ENCODE data around the gene ANKRD44. TPM values are rescaled to one million over a fixed set of nuclear protein-coding genes. Genes with fewer than 3 reads are reported as not detected.
"Not testable (repeated sequence)": the region's sequence is repeated elsewhere in the genome, so short reads cannot be mapped to it uniquely, and the experiment has no call there.

The ANKRD44 gene
- total RNA-seq, 1 experiment from 2014 or later: 16.2 TPM

DNA sequence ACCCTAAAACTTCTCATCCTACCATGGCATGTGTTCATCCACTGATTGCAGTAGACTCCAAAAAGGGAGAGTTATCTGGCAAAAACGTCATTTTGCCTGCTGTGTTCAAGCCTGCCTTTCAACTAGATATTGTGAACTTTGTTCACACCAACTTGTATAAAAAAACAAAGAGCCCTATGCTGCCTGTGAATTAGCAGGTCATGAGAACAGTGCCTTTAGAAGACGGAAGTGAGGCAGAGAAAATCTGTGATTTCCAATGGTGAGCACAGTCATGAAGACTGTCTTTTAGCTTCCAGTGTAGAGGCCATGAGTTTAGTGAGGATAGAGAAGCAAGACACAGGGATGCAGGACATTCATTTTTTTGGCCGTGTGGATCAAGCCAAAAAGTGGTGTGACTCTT is 280.5 kb downstream of the ANKRD44 start:
- DNase-seq (ENCODE audit: low spot score): no peak

DNA sequence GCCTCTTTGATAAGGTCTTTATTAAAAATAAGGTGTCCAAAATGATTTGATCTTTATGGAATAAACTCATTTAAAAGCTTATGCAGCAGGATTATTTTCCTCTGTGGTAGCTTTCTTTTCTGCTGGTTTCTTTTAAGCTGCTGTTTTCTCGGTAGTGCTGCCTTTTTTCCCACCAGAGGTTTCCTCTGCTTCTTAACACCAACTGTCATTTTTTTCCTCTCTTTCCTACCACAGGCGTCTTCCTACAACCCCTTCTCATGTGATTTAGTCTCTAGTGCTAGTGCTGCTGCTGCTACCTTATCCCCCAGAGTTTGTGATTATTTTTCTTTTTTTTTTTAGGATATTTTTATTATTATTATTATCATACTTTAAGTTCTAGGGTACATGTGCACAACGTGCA is 281.9 kb downstream of the ANKRD44 start:
- DNase-seq (ENCODE audit: low spot score): no peak

DNA sequence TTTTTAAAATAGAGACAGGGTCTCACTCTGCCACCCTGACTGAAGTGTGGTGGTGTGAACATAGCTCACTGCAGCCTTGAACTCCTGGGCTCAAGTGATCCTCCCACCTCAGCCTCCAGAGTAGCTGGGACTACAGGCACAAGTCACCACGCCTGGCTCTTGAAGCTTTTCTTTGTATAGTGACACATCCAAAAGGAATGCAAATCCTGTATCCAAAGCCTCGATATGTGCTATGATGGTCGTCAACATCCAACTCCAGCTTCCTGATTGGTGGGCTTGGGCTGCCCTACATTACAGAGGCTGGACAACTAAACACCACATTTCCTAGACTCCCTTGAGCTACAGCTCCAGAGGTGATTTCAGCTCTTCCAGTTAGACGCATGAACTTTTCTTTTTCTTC is 282.4 kb downstream of the ANKRD44 start:
- DNase-seq (ENCODE audit: low spot score): peak; percentile 96

DNA sequence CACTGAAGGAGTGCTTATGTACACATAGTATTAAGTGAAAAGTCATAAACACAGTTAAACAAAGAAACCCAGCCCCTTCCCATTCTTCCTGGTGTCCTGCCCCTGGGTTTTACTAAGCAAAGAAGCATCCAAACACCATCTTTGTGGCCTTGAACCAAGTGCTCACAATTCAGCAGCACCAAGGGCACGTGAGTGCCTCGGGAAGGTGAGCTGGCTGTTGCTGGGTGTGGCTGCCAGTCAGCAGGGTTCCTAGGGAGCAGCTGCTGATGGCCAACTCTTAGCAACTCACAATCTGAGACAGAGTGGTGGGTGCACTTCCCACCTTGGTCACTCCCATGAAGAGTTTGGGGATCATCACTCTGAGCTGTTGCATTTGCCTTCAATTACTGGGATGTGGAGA is 286.4 kb downstream of the ANKRD44 start:
- DNase-seq (ENCODE audit: low spot score): peak; percentile 38

DNA sequence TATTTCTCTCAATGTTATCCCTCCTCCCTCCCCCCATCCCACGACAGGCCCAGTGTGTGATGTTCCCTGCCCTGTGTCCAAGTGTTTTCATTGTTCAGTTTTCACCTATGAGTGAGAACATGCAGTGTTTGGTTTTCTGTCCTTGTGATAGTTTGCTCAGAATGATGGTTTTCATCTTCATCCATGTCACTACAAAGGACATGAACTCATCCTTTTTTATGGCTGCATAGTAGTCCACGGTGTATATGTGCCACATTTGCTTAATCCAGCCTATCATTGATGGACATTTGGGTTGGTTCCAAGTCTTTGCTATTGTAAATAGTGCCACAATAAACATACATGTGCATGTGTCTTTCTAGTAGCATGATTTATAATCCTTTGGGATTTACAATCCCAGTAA is 289.7 kb downstream of the ANKRD44 start:
- DNase-seq (ENCODE audit: low spot score): not testable (repeated sequence)

DNA sequence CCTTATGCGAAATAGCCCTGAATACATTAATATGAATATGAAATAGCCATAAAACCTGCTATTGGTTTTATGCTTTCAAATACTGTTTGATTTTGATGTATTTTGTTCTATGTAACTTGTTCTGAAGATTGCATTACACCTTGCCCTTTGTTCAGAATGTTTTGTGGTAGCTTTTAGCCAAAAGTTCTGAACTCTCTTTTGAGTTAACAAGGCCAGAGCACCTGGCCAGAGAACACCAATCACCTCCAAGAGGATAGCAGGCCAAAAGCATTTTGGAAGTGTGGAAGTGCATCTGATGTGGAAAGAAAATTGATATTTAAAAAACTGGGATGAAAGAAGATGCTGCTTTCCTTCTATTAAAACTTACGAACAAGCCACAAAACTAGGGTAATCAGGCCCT is 297.5 kb downstream of the ANKRD44 start:
- no peak for DNase-seq (ENCODE audit: low spot score)

DNA sequence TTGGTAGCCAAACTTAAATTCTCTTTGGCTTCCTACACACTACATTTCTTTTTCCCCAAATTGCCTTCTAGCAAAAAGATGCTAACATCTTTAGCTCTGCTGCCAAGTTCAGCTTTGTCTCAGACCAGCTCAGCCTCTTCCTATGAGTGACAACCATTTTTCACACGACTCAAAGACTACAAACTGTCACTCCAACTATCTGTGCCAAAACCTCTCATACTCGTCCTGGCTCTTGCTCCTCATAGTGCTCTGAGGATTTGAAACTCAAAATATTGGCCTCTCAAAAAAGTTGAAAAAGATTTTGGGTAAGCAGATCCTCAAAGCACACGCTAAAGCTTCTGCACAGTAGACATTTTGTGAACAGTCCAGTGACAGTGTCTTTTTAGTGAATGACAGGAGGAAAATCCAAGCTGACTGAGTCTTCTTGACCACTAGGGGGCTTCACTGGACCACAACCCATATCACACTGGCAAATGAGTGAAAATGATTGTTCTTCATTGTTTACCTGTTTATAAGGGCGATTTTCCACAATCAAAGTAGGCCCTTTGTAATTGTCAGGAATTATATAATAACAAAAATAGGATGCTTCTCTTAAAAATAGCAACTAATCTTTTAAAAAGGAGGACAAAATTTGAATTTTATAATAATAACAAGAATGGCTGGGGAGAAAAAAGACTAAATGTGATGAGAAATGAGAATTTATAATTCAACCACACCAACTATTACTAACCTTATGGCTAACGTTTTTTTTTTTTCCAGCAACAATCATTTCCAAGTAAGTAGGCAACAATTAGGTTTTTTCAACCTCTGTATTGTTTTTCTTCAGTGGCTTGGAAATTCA is 298.6 kb downstream of the ANKRD44 start:
- peak; percentile 61 for DNase-seq (ENCODE audit: low spot score)

DNA sequence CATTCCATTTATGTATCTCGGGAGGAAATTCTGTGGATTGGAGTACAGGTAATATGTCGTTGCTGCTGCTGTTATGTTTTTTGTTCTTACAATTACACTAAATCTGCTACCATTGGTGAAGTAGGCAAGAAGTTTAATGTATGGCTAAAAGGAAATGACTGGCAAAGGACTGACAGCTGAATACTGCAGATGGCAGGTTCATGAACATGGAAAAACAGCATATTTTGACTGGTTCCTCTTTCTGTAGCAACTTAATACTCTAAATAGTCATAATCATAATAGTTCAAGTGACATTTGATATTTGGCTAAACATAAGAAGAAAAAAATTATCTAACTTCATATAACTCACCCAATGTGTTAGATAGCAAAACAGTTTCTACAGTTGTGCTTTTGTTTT is 299.6 kb downstream of the ANKRD44 start:
- DNase-seq (ENCODE audit: low spot score): no peak

DNA sequence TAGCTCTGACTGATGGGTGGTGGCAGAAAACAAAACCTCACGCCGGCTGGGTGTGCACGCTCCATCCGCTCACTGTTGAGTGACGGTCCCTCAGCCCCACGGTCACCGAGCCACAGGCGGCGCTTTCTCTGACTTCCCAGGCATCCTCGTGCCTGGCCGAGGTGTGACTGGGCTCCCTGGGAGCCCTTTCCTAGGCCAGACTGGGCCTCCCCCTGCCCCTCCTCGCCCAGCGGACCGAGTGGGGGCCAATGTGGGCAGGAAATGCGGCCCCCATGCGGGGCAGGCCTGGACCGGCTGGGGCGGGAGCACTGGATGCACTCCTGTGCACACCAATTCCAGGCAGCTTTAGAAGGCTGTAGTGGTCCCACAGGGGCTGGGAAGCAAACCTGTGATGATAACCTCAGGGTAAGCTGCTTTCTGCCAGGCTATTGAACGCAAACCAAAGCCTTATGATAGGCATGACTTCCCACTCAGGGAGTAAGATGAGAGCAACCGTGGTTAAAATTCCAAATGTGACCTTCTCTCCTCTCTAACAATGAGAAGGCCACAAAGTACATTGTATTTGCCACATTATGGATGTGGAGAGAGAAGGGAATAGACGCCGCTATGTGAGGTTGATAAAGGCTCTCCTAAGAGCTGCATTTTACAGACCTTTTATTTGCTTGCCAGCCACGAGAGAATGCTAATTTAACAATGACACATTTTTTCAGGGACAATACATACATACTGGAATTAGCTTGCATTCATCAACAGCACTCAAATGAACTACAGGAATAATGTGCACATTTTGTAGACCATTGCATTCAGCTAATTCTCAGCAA is 300.2 kb downstream of the ANKRD44 start:
- no peak for DNase-seq (ENCODE audit: low spot score)

DNA sequence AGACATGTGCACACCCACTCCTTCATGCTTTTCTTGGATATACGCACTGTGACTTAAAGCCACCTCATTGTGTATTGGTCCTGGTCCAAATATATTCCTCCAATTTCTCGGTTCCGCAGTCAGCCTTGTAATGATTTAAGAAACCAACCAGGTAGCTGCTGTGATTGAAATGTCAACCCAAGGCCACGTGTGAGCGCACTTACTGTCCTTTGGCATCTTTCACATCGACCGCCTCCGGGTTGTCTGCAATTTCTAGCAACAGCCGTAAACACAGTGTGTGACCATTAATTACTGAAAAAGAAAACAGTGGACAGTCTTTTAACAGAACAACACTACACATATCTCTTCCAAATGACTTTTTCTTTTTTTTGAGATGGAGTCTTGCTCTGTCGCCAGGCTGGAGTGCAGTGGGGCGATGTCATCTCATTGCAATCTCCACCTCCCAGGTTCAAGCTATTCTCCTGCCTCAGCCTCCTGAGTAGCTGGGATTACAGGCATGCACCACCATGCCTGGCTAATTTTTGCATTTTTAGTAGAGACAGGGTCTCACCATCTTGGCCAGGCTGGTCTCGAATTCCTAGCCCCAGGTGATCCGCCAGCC is 301.7 kb downstream of the ANKRD44 start:
- not testable (repeated sequence) for DNase-seq (ENCODE audit: low spot score)

DNA sequence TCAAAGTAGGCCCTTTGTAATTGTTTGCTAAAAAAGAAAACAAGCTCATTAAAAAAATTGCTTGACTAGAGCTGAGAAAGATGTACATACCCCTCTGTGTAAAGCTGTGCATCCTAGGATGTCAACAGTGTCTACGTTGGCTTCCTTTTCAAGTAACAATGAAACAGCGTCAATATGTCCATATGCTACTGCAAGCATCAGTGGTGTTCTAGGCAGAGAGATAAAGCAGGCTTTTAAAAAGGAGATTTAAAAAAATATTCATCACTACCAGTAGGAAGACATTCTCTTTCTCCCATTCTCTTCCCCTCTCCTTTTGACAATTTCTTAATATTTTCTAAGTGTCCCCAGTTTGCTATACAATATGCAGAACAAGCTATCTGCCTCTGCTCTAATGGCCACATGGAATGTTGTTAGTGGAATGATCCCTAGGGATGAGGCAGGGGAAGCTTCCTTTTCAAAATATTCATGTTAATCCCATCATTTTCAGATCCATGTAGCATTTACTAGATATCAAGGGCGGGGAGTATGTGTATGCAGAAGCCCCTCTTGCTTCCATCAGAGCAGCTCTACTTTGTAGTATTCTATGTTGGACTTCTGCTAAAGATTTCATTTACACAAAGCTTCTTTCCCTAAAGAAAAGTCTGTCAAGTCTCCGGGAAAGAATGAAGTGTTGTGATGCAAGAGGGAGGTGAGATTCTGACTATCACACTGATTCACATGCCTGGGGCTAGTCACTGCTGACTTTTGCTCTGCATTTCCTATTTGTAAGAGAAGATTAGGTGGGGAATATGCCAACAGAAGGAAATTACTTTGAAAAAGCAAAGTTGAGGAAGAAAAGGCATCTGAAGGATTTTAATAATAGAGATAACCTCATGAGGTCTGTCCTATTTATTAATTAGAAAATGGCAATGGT is 302.6 kb downstream of the ANKRD44 start:
- no peak for DNase-seq (ENCODE audit: low spot score)

DNA sequence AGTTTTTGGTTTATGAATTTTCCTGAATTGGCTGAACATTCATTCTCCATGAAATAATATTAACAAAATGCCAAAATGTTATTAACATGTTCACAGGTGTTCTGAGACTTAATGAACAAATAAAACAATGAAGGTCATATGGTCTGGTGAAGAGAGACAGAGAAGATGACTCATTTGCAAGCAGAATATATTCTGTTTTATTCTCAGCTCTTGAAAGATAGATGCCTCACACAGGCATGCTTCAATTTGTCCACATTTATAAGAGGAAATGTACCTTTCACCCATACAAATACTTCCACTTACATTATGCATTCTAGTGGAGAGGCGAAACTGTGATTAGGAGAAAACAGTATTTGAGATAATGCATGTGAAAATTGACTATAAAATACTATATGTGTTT is 308.7 kb downstream of the ANKRD44 start:
- DNase-seq (ENCODE audit: low spot score): no peak

DNA sequence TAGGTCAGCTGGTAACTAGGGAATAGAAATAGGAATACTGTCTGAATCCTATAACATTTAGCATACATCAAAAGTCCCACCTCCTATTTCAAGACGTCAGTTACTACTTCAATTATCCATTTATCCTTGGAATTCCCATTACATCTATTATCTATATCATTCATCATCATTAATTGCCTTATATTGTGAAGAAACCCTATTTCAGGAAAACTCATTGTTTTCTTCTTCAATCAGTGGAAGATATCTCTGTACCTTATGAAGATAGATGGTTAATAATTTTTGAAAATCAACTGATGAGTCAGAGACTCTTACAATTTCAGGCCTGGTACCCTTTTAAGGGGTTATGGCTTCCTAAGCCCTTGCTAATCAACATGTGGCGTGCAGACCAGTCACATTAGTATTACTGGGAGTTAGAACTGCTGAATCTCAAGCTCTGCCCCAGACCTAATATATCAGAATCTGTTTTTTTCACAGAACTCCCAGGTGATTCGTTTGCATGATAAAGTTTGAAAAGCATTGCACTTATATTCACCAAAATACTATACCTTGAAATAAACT is 314.7 kb downstream of the ANKRD44 start:
- no peak for DNase-seq (ENCODE audit: low spot score)

DNA sequence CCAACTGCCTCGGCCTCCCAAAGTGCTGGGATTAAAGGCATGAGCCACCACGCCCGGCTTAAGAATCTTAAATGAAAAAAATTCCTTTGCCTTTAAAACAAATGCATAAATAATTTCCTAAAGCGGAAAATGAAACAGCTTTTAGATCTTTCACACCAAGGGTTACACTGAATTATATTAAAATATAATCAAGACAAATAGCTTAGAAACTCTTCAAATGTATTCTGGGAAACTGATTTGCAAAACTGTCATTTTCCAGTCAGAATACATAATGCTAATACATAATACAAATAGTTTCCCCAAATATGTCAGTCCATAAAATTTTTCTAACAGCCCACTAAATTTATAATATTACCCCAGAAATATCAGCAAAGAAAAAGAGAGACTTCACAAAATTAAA is 315.8 kb downstream of the ANKRD44 start:
- no peak for DNase-seq (ENCODE audit: low spot score)

DNA sequence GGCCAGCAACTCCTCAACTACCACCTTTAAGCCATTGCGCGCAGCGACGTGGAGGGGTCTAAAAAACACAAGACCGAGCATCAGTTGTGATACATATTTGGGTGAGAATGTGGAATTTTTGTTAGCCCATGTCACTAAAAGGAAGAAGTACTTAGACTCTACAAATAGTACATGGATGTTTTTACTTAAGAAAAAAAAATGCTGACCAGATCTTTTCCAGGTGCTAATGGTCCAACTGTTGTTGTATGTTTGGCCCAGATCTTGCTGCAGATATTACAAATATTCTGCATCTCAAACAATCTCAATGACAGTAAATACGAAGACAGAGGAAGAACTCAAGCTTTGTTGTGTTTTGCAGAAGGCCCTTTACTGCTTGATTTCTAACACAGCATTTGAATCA is 317.0 kb downstream of the ANKRD44 start:
- DNase-seq (ENCODE audit: low spot score): no peak

DNA sequence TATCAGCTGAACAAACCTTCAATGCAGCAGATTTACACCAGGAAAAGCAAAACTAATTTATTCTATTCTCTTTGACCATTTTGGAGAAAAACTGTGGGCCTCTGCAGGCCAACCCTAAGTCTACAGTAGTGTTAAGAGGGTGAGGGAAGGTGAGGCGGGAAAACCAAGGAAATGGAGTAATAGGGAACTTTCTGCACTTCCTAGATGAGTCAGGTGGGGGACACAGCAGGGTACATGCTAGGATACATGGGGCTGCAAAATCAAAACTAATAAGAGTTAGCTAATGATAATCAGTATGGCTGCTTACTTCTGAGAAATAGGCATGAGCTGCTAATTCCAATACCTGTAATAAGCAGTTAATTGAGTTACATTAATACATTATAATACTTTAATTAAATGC is 318.1 kb downstream of the ANKRD44 start:
- no peak for DNase-seq (ENCODE audit: low spot score)

DNA sequence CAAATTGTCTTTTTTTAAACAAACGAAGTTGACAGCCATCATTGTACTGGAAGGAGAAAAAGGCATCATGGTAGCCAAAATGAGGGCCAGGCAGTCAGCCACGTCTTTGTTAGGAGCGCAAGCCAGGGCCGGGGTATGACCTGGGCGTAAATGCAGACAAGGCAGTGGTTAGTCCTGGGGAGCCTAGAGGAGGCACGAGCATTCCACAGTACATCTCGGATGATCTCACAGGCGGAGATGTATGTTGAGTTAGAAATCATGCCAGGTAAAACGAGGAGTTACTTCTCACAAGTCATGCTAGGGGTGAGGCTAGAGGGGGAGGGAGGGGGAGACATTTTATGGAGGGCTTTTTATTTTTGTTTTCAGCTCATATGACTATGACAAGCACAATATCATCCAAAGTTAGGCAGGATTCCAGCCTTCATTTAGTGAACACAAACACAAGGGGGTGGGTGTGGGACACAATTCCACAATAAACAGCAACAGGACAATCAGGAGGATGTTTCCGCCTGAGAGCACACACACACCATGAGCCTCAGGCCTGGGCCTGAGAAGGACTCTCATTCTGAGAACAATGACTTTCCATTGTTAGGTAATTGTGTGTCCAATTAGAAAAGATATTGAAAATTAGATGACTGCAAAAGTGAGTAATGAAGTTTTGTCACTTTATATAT is 319.7 kb downstream of the ANKRD44 start:
- no peak for DNase-seq (ENCODE audit: low spot score)

DNA sequence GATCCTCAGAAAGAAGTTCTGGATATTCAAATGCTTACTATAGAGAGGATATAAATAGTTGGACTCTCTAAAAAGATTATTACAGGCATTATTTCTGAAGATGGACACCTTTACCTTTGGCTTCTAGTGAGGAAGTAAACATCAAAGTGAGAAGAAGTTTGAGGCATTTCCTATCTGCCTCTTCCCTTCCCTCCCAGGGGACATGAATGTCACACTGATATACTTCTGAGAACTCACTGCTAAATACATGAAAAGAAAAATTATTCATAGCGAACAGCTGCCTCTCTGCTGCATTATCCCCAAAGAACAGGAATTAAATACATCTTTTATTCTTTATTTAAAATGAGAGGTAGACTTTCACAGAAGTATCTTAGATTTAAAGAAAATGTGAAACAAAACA is 320.5 kb downstream of the ANKRD44 start:
- no peak for DNase-seq (ENCODE audit: low spot score)

DNA sequence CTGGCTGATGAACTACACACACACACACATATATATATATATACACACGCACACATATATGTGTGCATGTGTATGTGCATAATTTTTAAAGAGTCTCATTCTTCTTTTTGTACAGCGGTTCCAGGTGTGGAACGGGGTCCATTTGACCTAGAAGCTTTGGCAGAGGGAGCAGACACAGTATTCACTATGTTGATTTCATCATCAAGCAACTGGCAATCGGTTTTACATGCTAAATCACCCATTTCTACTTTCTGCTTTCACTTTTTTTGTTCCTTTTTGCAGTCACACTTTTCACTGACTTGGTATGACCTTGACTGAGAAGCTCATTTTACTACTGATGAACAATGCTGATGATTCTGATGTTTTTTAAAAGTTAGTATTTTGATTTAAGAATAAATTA is 321.1 kb downstream of the ANKRD44 start:
- no peak for DNase-seq (ENCODE audit: low spot score)

DNA sequence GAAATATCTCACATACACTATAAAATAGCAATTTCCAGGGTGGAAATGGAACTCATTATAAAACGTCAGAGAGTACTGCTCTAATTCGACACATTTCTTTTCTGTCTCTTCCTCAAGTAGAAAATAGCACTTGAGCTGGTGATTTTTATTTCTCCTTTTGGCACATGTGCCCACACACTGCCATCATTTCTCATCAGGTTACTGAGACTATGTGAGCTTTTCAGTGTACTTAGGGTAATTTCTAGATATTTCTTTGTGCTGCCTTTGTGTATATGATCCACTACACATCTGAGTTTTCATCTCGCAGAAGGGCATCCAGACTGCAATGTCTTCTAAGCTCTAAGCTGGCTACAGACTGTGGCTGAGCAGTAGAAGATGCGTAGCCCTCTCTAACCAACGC is 321.9 kb downstream of the ANKRD44 start:
- DNase-seq (ENCODE audit: low spot score): peak; percentile 14
